K562 treated with DMSO at 1 percent for 24 hours (cell line): ENCODE data around the gene EFL1. TPM values are rescaled to one million over a fixed set of nuclear protein-coding genes. Genes with fewer than 3 reads are reported as not detected.

Source experiments
- total RNA-seq: library from RNA; unstranded; fragments of 300-600 nt; gene quantifications from 2 replicates; pipeline ENCODE4 v1.2.3, GENCODE V29; 2022; ENCODE audit warnings: low read depth; ENCODE audit not compliant: insufficient read depth

The EFL1 gene
- 10.1 and 13.7 TPM in 2 replicates for total RNA-seq

DNA sequence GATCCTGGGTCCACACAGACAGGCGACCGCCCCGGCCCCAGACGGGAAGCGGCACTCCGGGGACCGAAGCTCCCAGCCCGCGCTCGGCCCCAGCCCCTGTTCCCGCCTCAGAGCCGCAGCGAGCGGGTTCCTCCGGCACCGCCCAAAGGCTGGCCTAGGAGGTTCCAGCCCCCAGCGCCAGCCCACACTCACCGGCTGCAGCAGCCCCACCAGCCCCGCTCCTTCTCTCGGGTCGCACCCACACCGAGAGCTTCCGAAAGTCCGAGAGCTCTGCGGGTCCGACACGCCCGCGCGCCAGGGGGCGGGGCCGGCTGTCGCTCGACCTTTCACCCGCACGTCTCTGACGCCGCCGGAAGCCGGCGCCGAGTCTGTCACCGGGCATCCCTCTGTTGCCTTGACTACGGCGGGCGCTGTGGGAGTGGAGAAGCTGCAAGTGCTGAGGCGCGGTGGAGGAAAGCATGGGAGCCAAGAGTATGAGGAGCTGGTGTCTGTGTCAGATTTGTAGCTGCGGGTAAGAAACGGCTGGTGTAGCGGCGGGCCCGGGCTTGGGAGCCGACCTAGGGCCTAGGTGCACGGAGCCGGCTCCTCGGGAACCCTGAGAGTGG, at the start of gene EFL1, which contains the start of gene SAXO2:
EFL1 (minus strand) TSS at position 313 of the 605 bp plus-strand sequence. CDS start 956 bp downstream, outside the sequence.
SAXO2 (plus strand) TSS at position 397 of the 605 bp plus-strand sequence; CDS start at position 459, 62 bp downstream.

Other genes starting within 250 kb of the EFL1 start
- 29.2 and 29.4 TPM in 2 replicates for gene MEX3B, start 216.7 kb downstream of the EFL1 start, total RNA-seq
- gene SAXO2, start 84 bp upstream of the EFL1 start, total RNA-seq = 6.5 and 16.9 TPM in 2 replicates
- 0.66 and 0.98 TPM in 2 replicates for gene GOLGA6L10, start 86.7 kb upstream of the EFL1 start, total RNA-seq
- 3.7 and 5.7 TPM in 2 replicates for gene GOLGA6L9, start 167.1 kb upstream of the EFL1 start, total RNA-seq